HG02571 (cell line): Measurements from ENCODE around the gene PPL.
"Not testable (repeated sequence)": the region's sequence is repeated elsewhere in the genome, so short reads cannot be mapped to it uniquely, and the experiment has no call there.

Source experiments
- ATAC-seq: cut with Tn5 transposase; IDR thresholded peaks from one replicate; pipeline ENCODE4 v1.9.1; 2021; ENCODE audit warnings: mild to moderate bottlenecking, moderate library complexity; ENCODE audit not compliant: unreplicated experiment

The PPL gene

GRCh38 chr16:4935241-4935855, 1.6 kb downstream of the PPL start:
- ATAC-seq = no peak

- ATAC-seq = no peak
Measured at GRCh38 chr16:4934591-4934990, 2.4 kb downstream of the PPL start.

DNA sequence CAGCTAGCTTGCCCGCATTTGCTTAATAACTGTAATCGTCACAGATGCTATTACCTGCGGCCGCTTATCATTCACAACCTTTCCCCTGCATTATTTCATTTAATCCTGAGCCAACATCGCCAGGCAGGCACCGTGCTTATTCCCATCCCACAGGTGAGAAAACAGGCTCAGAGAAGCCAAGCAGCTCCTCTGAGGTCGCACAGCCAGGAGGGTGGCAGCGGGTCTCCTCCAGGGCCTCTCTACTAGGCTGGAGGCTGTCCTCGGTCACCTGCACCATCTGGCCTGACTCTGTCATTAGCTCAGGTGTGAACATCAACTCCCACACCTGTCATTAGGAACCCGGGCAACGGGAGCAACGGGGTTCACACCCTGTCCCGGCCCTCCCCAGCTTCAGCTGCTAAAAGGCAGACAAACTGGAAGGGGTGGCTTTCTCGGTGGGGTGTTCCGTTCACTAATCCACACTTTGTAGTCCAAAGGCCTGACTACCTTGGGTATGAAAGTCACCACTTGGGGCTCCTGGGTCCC, 3.0 kb downstream of the PPL start:
- ATAC-seq = no peak

GRCh38 chr16:4933433-4933832, 3.5 kb downstream of the PPL start:
- ATAC-seq = no peak

DNA sequence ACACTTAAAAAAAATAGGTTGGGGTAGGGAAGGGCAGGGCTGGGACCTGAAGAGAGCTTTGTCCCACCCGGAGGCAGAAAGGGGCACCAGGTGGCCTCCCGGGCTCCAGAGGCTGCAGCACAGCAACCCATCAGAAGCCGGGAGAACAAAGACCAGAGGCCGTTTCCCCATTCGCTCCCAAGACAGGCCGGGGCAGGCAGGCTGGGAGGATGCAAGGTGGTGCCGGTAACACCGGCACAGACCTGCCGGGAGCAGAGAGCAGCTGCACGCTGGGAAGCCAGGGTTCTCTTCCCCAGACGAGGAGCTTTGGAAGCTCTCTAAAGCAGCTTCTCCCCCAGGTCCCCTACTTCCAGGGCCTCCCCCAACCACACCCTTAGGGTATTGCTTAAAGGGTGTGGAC, 5.6 kb downstream of the PPL start:
- ATAC-seq = no peak

GRCh38 chr16:4929619-4930018, 7.3 kb downstream of the PPL start:
- ATAC-seq = not testable (repeated sequence)

GRCh38 chr16:4928227-4928626, 8.7 kb downstream of the PPL start:
- ATAC-seq = no peak

DNA sequence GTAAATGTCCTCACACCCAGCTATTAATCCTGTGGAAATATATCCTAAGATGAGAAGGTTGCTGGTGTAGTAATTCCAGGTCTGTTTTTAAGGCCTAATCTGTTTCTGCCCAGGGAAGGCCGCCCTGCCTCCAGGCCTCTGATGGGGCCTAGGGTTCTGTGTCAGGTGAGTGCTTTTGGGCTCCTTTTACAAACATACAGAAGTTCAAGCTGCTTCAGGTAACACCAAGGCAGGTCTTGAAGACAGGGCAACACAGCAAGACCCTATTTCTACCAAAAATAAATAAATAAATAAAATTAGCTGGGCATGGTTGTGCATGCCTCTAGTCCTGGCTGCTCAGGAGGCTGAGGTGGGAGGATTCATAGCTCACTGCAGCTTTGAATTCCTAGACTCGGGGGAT, 9.3 kb downstream of the PPL start:
- no peak for ATAC-seq

GRCh38 chr16:4926928-4927327, 10.0 kb downstream of the PPL start:
- ATAC-seq = no peak

DNA sequence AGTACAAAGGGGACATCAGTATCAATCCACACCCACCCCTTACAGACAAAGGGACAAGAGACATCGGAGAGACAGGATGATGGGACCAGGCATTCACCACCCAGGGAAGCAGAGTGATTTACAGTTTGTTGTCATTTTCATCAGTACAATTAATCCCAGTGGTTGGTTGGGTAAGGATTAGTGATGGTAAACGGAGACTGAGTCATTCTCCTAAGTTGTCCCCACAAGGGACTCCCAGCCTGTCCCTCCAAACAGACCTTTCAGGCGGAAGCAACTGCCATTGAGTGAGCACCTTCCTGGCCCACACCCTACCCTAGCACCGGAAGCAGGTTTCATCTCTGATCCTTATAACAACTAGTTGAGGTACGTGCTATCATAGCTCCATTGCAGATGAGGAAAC, 11.2 kb downstream of the PPL start:
- no peak for ATAC-seq

DNA sequence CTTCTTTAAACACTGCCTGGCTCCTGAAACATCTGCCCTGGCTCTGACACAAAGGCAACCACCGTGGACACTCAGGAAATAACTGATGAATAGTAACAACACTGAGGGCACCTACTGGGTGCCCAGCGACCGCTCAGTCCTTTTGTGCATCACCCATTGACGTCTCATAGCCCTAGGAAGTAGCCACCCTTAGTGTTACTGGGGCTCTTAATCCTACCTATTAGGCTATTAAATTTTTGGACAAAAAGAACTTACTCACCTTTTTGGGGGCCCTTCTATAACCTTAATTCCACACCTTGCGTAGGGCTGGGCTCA, 11.7 kb downstream of the PPL start:
- ATAC-seq = no peak

DNA sequence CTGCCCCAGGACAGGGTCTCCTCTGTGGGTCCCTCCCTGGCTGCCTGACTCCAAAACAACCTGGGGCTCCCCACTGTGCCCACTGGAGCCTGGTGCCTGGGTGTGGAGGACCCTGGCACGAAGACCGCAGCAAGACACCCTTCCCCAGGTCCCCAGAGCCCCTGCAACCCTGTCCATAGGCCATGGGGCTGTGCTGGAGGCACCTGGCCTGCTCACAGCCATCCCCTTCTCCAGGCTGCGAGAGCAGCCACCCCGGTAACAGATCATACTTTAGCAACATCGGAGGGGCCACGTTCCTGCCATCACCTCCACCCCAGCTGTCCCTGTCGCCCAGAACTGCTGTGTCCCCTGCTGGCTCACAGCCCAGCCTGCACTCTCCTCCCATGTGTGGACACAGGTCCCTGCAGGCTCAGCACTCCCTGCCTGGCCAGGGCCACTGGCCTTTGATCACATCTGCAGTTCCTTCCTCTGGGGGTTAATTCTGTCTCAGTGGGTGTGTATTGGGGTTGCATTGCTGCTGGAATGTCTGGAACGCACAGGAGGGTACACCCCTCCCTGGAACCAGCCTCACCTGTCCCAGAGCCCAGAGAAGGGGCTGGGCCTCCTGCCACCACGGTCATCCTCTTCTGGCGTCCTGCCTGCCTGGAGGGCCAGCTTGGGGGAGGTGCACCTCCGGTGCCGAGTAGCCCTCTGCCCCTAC, 12.2 kb downstream of the PPL start:
- ATAC-seq = no peak

DNA sequence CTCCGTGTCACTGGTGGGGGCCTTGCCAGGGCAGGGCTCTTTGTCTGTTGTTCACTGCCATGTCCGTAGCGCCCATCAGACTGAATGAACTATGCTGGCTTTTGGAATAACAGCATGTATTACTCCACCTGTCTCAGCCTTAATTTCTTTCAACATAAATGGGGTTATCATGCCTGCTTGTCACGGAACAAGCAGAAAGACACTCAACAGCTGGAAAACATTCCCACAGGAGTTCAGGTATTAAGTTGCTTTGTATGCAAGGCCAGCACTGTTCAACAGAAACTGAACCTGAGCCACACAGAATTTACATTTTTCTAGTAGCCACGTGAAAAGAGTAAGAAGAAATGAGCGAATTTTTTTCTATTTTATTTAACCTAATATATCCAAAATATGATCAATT, 13.1 kb downstream of the PPL start:
- no peak for ATAC-seq

DNA sequence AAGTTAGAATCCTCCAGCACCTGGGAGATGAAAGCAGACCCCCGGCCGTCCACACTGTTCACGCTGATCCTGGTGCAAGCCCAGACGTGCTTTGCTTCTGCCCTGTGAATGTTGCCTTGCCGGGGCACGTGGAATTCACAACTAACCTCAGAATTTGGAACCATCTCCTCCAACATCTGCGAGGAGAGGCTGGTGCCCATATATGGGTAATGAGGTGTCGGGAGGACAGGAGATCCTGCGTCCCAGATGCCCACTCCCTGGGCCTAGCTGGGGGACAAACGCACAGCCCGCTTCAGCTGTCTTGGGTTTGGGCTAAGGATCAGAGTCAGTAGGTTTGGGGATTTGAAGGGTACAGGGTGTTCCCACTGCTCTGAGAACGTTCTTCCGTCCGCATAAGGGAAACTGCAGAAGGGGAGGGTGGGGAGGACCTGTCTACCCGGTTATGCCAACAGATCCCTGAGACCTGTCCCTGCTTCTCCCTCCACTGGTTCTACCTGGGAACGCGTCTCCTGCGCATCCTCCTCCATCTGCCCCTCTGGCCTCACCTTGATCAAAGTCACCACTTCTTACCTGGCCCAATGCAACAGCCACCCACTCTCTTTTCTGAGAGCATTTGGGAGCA, 14.1 kb downstream of the PPL start:
- ATAC-seq = no peak

- no peak for ATAC-seq
Measured at GRCh38 chr16:4920826-4921225, 16.1 kb downstream of the PPL start.

GRCh38 chr16:4918781-4919251, 18.1 kb downstream of the PPL start:
- no peak for ATAC-seq

DNA sequence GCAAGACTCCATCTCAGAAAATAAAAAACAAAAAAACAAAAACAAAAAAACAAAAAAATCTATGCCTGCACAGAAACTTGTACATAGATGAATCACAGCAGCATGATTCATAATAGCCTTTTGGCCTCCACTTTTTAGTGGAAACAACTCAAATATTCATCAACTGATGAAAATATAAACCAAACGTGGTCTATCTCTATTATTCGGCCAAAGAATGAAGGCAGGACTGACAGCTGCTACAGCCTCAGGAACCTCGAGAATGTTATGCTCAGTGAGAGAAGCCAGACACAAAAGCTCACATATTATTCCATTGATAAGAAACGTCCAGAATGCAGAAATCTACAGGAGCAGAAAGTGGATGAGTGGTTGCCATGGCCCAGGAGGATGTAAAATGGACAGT, 19.8 kb downstream of the PPL start:
- no peak for ATAC-seq

GRCh38 chr16:4915226-4915761, 21.7 kb downstream of the PPL start:
- no peak for ATAC-seq

- no peak for ATAC-seq
Measured at GRCh38 chr16:4914528-4915225, 22.3 kb downstream of the PPL start.

DNA sequence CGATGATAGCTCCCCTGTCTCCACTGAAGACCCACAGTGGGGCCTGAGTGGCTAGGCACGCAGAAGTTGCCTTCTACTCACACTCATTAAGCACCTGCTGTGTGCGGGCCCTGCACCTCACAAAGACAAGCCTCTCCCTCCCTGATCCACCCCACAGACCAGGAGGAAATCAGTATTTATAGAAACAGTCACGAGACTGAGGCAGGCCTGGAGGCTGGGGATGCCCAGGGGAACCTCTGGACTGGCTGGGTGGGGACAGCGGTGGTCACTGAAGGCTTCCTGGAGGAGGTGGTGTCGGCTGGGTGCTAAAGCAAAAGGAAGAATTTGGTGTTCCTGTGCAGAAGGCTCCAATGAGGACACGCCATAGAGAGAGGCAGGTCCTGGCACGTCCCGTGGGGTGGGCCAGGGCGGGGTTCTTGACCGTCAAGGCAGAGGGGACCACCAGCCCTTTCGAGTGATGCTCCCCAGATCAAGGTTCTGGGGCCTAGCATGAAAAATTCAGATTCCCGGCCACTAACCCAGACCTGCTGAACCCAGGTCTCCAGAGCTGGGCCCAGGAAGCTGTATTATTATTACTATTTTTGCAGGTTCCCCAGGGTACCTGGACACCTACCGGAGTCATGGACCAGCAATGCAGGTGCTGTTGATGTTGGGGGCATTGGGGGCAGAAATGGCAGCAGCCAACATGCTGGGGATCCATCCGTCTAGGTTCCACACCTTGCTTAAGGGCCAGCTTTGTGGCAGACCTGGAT, 23.0 kb downstream of the PPL start:
- no peak for ATAC-seq
